NCI-H82 treated with DMSO at 0.1 percent for 48 hours (cell line): ENCODE measurements around the gene SFXN5.

ENCODE experiments used
- DNase-seq: peaks from one replicate; lab custom pipeline; 2025; ENCODE audit not compliant: unreplicated experiment; lab: John Stamatoyannopoulos, UW

Gene SFXN5

DNA sequence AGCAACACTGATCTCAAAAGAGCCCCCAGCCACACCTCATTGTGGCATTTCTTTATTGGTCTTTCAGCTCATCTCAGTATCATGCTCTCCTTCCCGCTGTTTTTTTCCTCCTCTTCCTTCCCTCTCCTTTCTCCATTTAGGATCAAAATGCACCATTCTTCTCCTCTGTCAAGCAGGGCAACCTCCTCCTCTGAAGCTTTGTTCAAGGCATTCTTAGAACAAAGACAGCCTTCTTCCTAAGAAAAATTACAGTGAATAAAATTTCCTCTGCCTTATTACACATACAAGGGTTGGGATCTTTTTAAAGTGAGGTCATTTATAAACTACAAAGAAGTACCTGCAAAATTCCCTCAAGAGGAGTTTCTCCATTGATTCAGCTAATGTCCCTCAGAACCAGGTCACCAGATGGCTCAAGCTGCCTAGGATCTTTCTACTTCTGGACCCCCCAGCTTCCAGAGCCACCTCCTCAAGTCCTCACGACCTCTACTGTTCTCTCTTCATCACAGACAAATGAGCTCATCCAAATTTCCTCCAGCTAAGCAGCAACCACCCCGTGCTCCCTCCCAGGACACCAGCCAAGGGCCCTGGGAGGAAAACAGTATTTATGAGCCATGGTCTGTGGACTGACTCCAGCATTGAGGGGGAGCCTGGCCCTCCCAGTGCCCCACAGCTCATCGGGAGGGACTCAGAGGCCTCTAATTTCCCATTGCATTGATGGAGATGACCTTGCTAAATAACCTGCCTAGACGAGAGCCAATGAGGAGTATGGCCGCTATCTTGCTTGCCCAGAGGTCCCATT is 18.0 kb downstream of the SFXN5 start:
- DNase-seq, result no peak

DNA sequence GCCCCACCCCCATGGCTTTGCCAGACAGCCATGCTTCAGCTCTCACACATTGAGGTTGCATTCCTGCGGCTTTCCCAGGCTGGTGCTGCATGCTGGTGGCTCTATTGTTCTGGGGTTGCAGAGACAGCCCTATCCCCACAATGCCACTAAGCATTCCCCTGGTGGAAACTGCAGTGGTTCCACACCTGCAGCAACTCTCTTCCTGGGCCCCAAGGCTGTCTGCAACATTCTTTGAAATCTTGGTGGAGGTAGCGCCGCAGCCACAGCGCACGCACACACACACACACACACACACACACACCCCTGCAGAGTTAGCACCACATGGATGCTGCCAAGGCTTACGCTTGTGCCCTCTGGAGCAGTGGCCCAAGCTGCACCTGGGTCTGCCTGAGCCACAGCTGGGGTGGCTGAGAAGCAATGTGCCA is 21.4 kb downstream of the SFXN5 start:
- DNase-seq, result no peak

DNA sequence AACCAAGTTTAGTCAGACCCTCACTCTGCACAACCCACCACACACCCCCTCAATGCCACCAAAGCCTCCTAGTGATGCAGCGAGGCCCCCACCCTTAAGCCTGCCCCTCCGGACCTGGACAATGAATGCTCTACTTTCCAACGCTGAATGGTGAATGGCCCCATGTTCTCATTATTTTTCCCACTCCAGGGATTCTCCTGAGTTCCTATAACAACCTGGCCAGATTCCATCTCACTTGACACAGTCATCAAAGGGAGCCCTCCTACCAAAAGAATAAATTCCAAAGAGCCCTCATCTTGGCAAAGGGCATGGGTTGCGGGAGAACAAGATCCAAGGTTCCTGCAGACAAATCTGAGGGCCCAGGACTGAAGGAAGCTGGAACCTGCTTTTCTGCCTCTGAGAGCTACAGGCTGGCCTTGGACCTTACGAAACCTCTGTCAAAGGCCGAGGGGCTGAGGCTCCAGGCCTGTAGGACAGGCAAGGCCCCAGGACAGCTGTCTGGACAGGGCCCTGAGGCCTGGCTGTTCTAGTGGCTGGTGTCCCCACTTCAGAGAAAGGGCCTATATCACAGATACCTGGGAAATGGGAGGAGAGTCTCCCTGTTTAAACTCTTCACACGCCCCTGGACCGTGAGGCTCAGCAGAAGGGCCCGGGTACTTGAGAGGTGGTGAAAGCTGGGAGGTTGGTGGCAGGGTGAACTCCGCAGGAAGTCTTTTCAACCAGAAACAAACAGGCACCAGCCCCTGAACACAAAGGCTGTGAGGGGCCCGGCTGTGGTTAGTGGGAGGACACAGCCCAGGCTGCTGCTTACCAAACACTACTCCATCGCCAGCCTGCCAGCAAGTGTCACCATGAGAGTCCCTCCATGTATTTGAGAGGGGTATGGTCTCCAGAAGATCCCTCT is 27.3 kb downstream of the SFXN5 start:
- DNase-seq, result no peak

DNA sequence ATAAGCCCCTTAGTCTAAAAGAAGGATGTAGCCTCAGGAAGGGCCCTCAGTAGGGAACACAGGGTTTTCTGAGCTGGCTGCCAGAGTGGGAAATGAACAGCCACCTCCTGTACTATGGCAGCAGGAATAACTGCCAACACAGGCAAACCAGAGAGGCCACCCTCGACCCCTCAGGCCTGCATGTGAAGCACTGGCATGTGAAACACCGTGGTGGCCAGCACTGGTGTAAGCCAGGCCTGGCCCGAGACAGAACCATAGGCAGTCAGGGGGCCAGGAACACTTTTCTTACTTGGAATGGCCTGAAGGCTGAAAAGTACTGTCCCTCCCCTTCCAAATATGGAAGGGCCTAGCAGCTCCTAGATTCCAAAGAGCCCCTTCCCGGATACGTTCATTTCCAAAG is 28.2 kb downstream of the SFXN5 start:
- DNase-seq, result peak; percentile 52

DNA sequence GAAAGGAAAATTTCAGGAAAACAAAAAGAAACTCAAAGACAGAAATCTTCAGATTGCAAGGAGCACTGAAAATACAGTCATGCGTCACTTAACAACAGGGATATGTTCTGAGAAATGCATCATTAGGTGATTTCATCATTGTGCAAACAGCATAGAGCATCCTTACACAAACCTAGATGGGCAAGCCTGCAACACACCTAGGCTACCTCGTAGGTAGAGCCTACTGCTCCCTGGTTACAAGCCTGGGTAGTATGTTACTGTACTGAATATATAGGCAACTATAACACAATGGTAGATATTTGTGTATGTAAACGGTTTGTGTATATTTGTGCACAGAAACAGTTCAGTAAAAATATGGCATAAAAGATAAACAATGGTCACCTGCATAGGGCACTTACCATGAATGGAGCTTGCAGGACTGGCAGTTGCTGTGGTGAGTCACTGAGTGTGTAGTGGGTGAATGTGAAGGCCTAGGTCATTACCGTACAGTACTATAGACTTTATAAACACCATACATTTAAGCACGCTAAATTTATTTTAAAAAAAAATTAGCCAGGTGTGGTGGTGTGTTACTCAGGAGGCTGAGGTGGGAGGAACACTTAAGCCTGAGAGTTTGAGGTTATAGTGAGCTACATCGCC is 33.4 kb downstream of the SFXN5 start:
- DNase-seq, result no peak

GRCh38 chr2:73036766-73037165 is 34.7 kb downstream of the SFXN5 start:
- no peak for DNase-seq

GRCh38 chr2:73035899-73036711 is 35.4 kb downstream of the SFXN5 start:
- no peak for DNase-seq

DNA sequence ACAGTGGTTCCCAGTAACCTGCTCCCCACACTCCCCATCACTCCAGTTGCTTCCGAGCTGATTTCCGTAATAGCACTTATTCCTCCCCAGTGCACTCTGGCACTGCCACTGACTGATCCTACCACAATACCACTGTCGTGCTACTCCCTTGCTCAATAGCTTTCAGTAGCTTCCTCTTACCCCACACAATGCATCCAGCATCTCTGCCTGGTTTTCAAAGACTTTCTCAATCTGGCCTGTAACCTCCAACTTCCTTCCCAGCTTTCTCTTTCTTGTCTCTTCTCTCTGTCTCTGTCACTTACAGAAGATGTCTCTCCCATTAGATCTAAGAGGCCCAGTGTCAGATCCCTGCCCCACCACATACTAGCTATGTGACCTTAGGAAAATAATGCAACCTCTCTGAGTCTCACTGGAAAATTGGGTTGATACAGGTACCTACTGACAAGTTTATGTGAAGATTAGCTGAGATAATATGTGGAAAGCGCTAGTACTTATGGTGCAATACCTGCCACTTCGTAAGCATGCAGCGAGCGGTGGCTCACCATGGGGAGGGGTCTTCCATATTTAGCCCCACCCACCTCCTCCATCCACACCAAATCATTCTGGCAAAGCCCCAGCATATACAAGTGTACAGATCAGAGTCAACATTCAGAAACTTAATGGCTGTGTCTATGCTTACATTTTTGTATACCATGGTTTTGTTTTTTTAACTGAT is 36.7 kb downstream of the SFXN5 start:
- no peak for DNase-seq

- DNase-seq, result no peak
Observed at GRCh38 chr2:73033766-73034381, 37.6 kb downstream of the SFXN5 start.

GRCh38 chr2:73033142-73033765 is 38.3 kb downstream of the SFXN5 start:
- no peak for DNase-seq

- DNase-seq, result no peak
Observed at GRCh38 chr2:73032702-73033097, 38.8 kb downstream of the SFXN5 start.

DNA sequence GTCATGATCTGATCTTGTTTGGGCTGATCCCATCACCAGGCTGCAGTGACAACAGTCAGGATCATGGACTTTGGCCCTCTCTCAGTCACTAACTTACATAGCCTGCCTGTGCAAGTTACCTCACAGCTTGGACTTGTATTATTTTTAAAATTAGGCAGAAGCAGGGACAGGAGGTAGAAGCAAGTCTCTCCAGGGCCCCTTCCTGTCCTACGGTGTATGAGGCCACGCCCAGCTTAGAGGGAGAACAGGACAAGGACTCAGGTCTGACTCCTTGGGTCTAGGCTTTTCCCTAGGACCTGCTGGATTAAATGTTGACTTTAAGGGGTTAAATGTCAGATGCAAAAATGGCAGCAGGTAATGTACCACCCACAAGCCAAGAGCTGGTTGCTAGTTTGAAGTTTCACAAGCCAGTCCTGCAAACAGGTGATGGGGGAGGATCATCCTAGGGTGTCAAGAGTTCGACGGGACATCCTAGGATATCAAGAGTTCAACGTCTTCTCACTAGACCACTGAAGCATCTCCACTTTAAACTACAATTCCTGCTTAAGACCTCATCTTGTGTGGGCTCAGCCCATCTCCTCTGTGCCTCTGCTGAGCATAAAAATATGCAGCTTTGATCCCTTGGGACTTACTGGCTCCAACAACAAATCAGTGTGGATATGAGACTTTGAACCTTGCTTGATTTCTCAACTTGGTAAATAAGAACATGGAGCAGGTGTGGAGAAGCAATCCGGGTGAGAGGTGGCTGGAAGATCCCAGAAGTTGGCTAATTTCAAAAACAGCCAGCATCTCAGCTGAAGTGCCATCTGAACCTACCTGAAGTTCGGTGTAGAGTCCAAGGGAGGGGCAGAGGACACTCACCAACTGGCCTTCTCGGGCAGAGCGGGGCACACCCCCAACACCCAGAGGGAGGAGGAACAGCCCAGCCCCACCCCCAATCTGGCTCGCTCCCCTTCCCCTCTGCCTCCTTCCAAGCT is 39.5 kb downstream of the SFXN5 start:
- no peak for DNase-seq

GRCh38 chr2:73031095-73031678 is 40.3 kb downstream of the SFXN5 start:
- no peak for DNase-seq

- DNase-seq, result no peak
Observed at GRCh38 chr2:73028841-73029240, 42.7 kb downstream of the SFXN5 start.

- DNase-seq, result no peak
Observed at GRCh38 chr2:73027340-73027739, 44.2 kb downstream of the SFXN5 start.

DNA sequence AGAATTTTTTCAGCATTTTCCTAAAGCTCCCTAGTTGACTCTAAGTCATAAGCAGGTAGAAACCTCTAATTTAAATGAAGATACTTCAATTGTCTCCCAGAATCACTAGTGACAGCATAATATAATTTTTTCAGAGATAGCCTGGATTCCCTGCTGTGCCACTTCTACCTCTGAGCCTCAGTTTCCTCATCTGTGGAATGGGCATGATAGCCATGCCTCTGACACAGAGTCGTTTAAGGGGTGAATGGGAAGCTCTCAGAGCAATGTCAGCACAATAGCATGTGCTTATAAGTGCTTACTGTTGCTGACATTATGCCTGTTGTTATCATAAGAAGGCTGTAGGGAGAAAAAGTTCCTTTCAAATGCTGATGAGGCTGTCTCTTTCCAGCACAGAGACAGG is 48.0 kb downstream of the SFXN5 start:
- no peak for DNase-seq

GRCh38 chr2:73022024-73022568 is 49.4 kb downstream of the SFXN5 start:
- DNase-seq, result no peak
